ENCODE results near the gene TMC2. TPM values are rescaled to one million over a fixed set of nuclear protein-coding genes. Genes with fewer than 3 reads are reported as not detected.

TMC2 gene
- total RNA-seq, 2 experiments from 2014 or later, result not detected

GRCh38 chr20:2655331-2656116 lies 119.2 kb downstream of the TMC2 start:
- intact Hi-C loops (cut with micrococcal nuclease), result no loop called here
- DNase-seq (no peak), ATAC-seq (no peak)
- ChIA-PET POLR2A (interaction anchor here (1.0 to 9.2 kb wide), 6 partner anchors 8 to 1328 kb away, joined by 3 to 156 read pairs (median 5); partner anchors contain the start of genes IDH3B, SNRPB and ZNF343), CTCF (interaction anchor here (1.5 kb wide), 1 partner anchor 134 kb away, joined by 4 read pairs; no protein-coding TSS in a partner anchor)
- Mint-ChIP-seq H3K4me3 (peak overlapping the region; percentile 89), H3K4me1 (ENCODE audit: low read depth) (peaks cover 35% of the 10 kb centered on the region), H3K9me3 (no peaks in the 10 kb centered on the region), H3K27me3 (no peaks in the 10 kb centered on the region), H3K27ac (peak overlapping the region; percentile 90), H3K36me3 (ENCODE audit: low read depth) (peaks cover 70% of the 10 kb centered on the region)
- no peak for TF ChIP-seq CTCF (IDR thresholded peaks at IDR 0.05)

DNA sequence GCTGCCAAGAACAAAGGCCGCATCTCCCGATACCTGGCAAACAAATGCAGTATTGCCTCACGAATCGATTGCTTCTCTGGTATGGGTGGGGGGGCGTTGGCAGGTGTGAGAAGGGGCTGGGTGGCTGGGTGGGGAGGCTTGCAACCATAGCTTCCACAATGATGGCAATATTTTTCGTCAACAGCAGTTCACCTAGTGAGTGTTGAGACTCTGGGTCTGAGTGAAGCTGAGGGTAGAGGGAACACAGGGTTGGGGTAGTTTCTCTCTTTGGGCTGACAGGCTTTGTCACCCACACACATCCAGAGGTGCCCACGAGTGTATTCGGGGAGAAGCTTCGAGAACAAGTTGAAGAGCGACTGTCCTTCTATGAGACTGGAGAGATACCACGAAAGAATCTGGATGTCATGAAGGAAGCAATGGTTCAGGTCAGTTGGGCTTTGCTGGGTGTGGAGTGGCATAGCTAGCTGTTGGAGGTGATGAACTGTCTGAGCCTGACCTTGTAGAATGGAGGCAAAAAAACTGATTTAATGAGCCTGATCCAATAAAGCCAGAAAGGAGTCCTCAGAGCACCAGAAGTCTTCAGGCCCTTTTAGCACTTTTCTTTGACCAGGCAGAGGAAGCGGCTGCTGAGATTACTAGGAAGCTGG lies 120.2 kb downstream of the TMC2 start:
- CTCF ChIA-PET, result interaction anchor here (1.0 to 1.5 kb wide), 3 partner anchors 15 to 135 kb away, joined by 3 to 4 read pairs (median 3); no protein-coding TSS in a partner anchor
- POLR2A ChIA-PET, result interaction anchor here (0.9 to 9.2 kb wide), 5 partner anchors 7 to 1330 kb away, joined by 3 to 156 read pairs (median 5); partner anchors contain the start of genes IDH3B and SNRPB
- peaks cover 37% of the 10 kb centered on the region for H3K4me1 Mint-ChIP-seq (ENCODE audit: low read depth)

DNA sequence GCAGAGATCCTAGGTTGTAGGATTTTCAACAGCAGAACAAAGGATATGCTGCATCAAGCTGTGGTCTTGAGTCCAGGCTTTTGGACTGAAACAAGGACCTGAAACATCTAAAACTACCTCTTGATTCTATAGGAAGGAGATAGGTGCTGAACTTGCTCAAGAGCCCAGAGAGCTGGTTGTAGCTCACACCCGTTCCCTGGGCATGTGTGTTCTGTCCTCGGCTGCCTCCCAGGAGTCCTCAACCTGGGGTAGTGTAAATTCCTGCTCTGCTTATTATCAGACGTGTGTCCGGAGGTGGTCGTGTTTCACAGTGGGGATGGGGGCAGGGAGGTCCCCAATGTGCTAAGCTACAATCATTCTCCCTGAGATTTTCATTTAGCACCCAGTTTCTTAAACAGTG lies 120.9 kb downstream of the TMC2 start:
- Mint-ChIP-seq H3K36me3 (ENCODE audit: low read depth) (peaks cover 76% of the 10 kb centered on the region), H3K27me3 (no peaks in the 10 kb centered on the region), H3K9me3 (no peaks in the 10 kb centered on the region), H3K4me1 (ENCODE audit: low read depth) (peaks cover 41% of the 10 kb centered on the region), H3K4me3 (peak overlapping the region; percentile 89), H3K27ac (peak overlapping the region; percentile 33)
- no peak for TF ChIP-seq CTCF (IDR thresholded peaks at IDR 0.05)
- intact Hi-C loops (cut with micrococcal nuclease), result no loop called here
- no peak for ATAC-seq
- DNase-seq, result no peak
- POLR2A ChIA-PET, result interaction anchor here (0.9 to 9.2 kb wide), 4 partner anchors 9 to 188 kb away, joined by 3 to 92 read pairs (median 4); partner anchors contain the start of gene SNRPB
- CTCF ChIA-PET, result no interaction called here

More for the DNA sequence above, 120.2 kb downstream of the TMC2 start:
- Mint-ChIP-seq H3K27ac (peak overlapping the region; percentile 33), H3K4me3 (peak overlapping the region; percentile 89), H3K9me3 (no peaks in the 10 kb centered on the region), H3K36me3 (ENCODE audit: low read depth) (peaks cover 74% of the 10 kb centered on the region), H3K27me3 (no peaks in the 10 kb centered on the region)
- no peak for TF ChIP-seq CTCF (IDR thresholded peaks at IDR 0.05)
- intact Hi-C loops (cut with micrococcal nuclease), result no loop called here
- DNase-seq, result no peak
- no peak for ATAC-seq

GRCh38 chr20:2657674-2658073 lies 121.3 kb downstream of the TMC2 start:
- no peak for TF ChIP-seq CTCF (IDR thresholded peaks at IDR 0.05)
- no peak for DNase-seq
- CTCF ChIA-PET, result no interaction called here
- H3K9me3 Mint-ChIP-seq, result no peaks in the 10 kb centered on the region
- no peak overlapping the region for H3K4me3 Mint-ChIP-seq
- H3K36me3 Mint-ChIP-seq (ENCODE audit: low read depth), result peaks cover 76% of the 10 kb centered on the region
- POLR2A ChIA-PET, result interaction anchor here (0.9 to 9.2 kb wide), 4 partner anchors 8 to 188 kb away, joined by 3 to 92 read pairs (median 4); partner anchors contain the start of gene SNRPB
- H3K4me1 Mint-ChIP-seq (ENCODE audit: low read depth), result peaks cover 43% of the 10 kb centered on the region
- ATAC-seq, result no peak
- intact Hi-C loops (cut with micrococcal nuclease), result no loop called here
- H3K27ac Mint-ChIP-seq, result peak overlapping the region; percentile 44
- no peaks in the 10 kb centered on the region for H3K27me3 Mint-ChIP-seq

Measured in activated CD8-positive, alpha-beta T cell treated with anti-CD3 and anti-CD28 coated beads for 36 hours (primary cell).